Colon (tissue), 2 donors: ENCODE measurements around the gene EHBP1L1.

Experiments
- FAIRE-seq: peaks from 2 replicates; lab custom pipeline; 2012; peaks lifted over from hg19 to GRCh38; lab: Jason Lieb, UNC
- donor health status: control.
- donor health status: control.

EHBP1L1 gene

GRCh38 chr11:65595131-65595530 lies 19.3 kb downstream of the EHBP1L1 start:
- no peak for FAIRE-seq

GRCh38 chr11:65595543-65596281 lies 19.9 kb downstream of the EHBP1L1 start, which contains the start of gene KCNK7:
KCNK7 (minus strand) TSS chr11:65595800; CDS start chr11:65595772, 28 bp downstream.
- no peak for FAIRE-seq

- FAIRE-seq, result no peak
Observed at GRCh38 chr11:65596520-65596919, 20.7 kb downstream of the EHBP1L1 start.

GRCh38 chr11:65598258-65598699 lies 22.4 kb downstream of the EHBP1L1 start:
- no peak for FAIRE-seq

- FAIRE-seq, result no peak
Observed at GRCh38 chr11:65599216-65599954, 23.5 kb downstream of the EHBP1L1 start.

- FAIRE-seq, result no peak
Observed at GRCh38 chr11:65599955-65600246, 24.0 kb downstream of the EHBP1L1 start.

- FAIRE-seq, result no peak
Observed at GRCh38 chr11:65604258-65604657, 28.4 kb downstream of the EHBP1L1 start.

- no peak for FAIRE-seq
Observed at GRCh38 chr11:65606876-65607613, 31.2 kb downstream of the EHBP1L1 start.

GRCh38 chr11:65607614-65608426 lies 32.0 kb downstream of the EHBP1L1 start:
- FAIRE-seq, result no peak

- no peak for FAIRE-seq
Observed at GRCh38 chr11:65609229-65609628, 33.4 kb downstream of the EHBP1L1 start.

GRCh38 chr11:65609665-65610064 lies 33.8 kb downstream of the EHBP1L1 start:
- FAIRE-seq, result no peak

- FAIRE-seq, result no peak
Observed at GRCh38 chr11:65610404-65610803, 34.6 kb downstream of the EHBP1L1 start.

GRCh38 chr11:65611028-65611757 lies 35.3 kb downstream of the EHBP1L1 start:
- no peak for FAIRE-seq

- FAIRE-seq, result no peak
Observed at GRCh38 chr11:65611758-65612603, 36.1 kb downstream of the EHBP1L1 start.

GRCh38 chr11:65612691-65613090 lies 36.8 kb downstream of the EHBP1L1 start:
- FAIRE-seq, result no peak

- no peak for FAIRE-seq
Observed at GRCh38 chr11:65613091-65613928, 37.5 kb downstream of the EHBP1L1 start.

- peak; percentile 98 for FAIRE-seq
Observed at GRCh38 chr11:65615229-65615949, 39.5 kb downstream of the EHBP1L1 start, which contains the start of gene PCNX3. PCNX3 (plus strand) TSS chr11:65615776; CDS start chr11:65616312, 536 bp downstream.

GRCh38 chr11:65615950-65616574 lies 40.2 kb downstream of the EHBP1L1 start:
- FAIRE-seq, result no peak
